Gastroesophageal sphincter (tissue), 4 donors: ENCODE data around the gene CTSZ. TPM values are rescaled to one million over a fixed set of nuclear protein-coding genes. Genes with fewer than 3 reads are reported as not detected.

Source experiments
- ATAC-seq: fragments of 150-250 bp; one replicate; pipeline ENCODE4 v1.9.1; 2016; ENCODE audit warnings: mild to moderate bottlenecking, moderate library complexity
- H3K27ac ChIP-seq, 4 donors: fragments of 200-600 bp; sonication (generic) in 3 of 4; 1 replicate in 3 of 4; 2 replicates in 1 of 4; pipeline ENCODE4 v1.5.1; 2016 to 2019
- H3K27me3 ChIP-seq: fragments of 200-600 bp; sonication (generic); one replicate; pipeline ENCODE4 v1.5.1; 2019
- H3K36me3 ChIP-seq, 2 donors: fragments of 200-600 bp; sonication (generic); one replicate each; pipeline ENCODE4 v1.5.1; 2019; ENCODE audit warnings: control low read depth in 1 of 2
- H3K4me1 ChIP-seq, 3 donors: fragments of 200-600 bp; sonication (generic); 1 replicate in 2 of 3; 2 replicates in 1 of 3; pipeline ENCODE4 v1.5.1; 2016 to 2019; ENCODE audit warnings: control low read depth in 2 of 3
- H3K4me3 ChIP-seq, 2 donors: fragments of 200-600 bp; sonication (generic); one replicate each; pipeline ENCODE4 v1.5.1; 2019; ENCODE audit warnings: mild to moderate bottlenecking in 1 of 2, moderate library complexity in 1 of 2
- H3K9me3 ChIP-seq, 3 donors: fragments of 200-600 bp; sonication (generic); one replicate each; pipeline ENCODE4 v1.5.1; 2017 to 2019; ENCODE audit warnings: control low read depth in 2 of 3
- CTCF ChIP-seq, 4 experiments: fragments of 200-600 bp in 2 of 4; fragments of 450-650 bp in 2 of 4; sonication (generic) in 1 of 4; IDR thresholded peaks; one replicate each; pipeline ENCODE4 v1.5.1; 2017 to 2019; ENCODE audit warnings: antibody characterized with exemption in 4 of 4, mild to moderate bottlenecking in 2 of 4, moderate library complexity in 2 of 4
- EP300 ChIP-seq: sonication (generic); formaldehyde crosslinking; IDR thresholded peaks from one replicate; pipeline ENCODE4 v1.6.1; 2017; ENCODE audit warnings: antibody characterized with exemption, mild to moderate bottlenecking
- POLR2A ChIP-seq, 2 donors: fragments of 450-650 bp; IDR thresholded peaks; one replicate each; pipeline ENCODE4 v1.6.1; 2017; ENCODE audit warnings: antibody characterized with exemption in 2 of 2, mild to moderate bottlenecking in 2 of 2, moderate library complexity in 1 of 2
- POLR2AphosphoS5 ChIP-seq: sonication (generic); formaldehyde crosslinking; IDR thresholded peaks from one replicate; pipeline ENCODE4 v1.6.1; 2017; ENCODE audit warnings: antibody characterized with exemption
- WGBS, 2 donors: methylation state at CpG; one replicate each; pipeline ENCODE4 v1.1.5; 2018; ENCODE audit warnings: low coverage in 1 of 2; 5-methylcytosine and 5-hydroxymethylcytosine counted together
- total RNA-seq, 4 donors: library from RNA; depleted of rRNA; stranded (reverse); fragments of >200 nt; gene quantifications; one replicate each; pipeline ENCODE4 v1.1.0, GENCODE V29; 2016

CTSZ gene
- total RNA-seq, 4 donors from 2014 or later: 167 to 222 (median 176) TPM

DNA sequence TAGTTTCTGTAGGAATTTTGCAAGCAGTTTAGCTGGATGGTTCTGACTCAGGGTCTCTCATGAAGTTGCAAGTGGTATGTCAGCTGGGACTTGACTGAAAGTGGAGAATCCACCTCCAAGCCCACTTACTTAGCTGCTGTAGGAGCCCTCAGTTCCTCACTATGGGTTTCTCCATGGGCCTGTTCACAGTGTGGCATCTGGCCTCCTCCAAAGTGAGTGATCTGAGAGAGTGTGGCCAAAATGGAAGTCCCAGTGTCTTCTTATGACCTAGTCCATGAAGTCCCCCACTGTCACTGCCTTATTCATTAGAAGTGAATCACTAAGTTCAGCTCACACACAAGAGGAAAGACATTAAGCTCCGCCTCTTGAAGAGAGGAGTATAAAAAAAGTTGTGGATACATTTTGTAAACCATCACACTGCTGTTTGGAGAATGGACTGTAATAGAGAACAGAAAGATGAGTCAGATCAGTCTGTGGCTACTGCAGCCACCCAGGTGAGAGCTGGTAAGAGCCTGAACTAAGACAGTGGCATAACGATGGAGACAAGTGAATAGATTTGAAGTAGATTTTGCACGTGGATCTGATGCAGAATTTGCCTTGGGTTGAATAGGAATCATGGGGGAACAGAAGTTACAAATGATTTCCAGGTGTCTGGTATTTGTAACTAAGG lies 30.9 kb downstream of the CTSZ start:
- Histone ChIP-seq H3K36me3 (no peaks in the 10 kb centered on the region), H3K4me3 (no peak overlapping the region), H3K27ac (no peak overlapping the region), H3K9me3 (peaks cover 0 to 25% (median 0%) of the 10 kb centered on the region in 3 donors), H3K27me3 (no peaks in the 10 kb centered on the region), H3K4me1 (peaks cover 0 to 5% (median 0%) of the 10 kb centered on the region in 3 donors)
- no peak for TF ChIP-seq POLR2AphosphoS5
- no peak for TF ChIP-seq EP300
- no peak for TF ChIP-seq CTCF (IDR thresholded peaks at IDR 0.05)
- no peak for TF ChIP-seq POLR2A (IDR thresholded peaks at IDR 0.05)
- 75 to 85% methylated on average over 2 to 3 of the region's 3 CpGs for WGBS, 2 donors
- ATAC-seq: no peak

- no peak for TF ChIP-seq POLR2A (IDR thresholded peaks at IDR 0.05)
- no peak for TF ChIP-seq EP300
- no peak for TF ChIP-seq CTCF (IDR thresholded peaks at IDR 0.05)
- no peak for TF ChIP-seq POLR2AphosphoS5
- WGBS, 2 donors: 100% methylated on average over 1 of the region's 1 CpG
- H3K27ac ChIP-seq: no peak overlapping the region
Measured at GRCh38 chr20:58975353-58975752, 31.7 kb downstream of the CTSZ start.

GRCh38 chr20:58973866-58974265 lies 33.2 kb downstream of the CTSZ start:
- no peaks in the 10 kb centered on the region for H3K4me1 ChIP-seq
- H3K9me3 ChIP-seq: peaks cover 0 to 31% (median 0%) of the 10 kb centered on the region in 3 donors
- no peaks in the 10 kb centered on the region for H3K27me3 ChIP-seq
- H3K36me3 ChIP-seq: no peaks in the 10 kb centered on the region
- no peak for TF ChIP-seq POLR2AphosphoS5
- no peak for TF ChIP-seq POLR2A (IDR thresholded peaks at IDR 0.05)
- no peak for TF ChIP-seq EP300
- TF ChIP-seq CTCF (IDR thresholded peaks at IDR 0.05): no peak
- H3K27ac ChIP-seq: no peak overlapping the region
- no peak for ATAC-seq
- H3K4me3 ChIP-seq: no peak overlapping the region
- WGBS, 2 donors: 75 to 90% methylated on average over 2 to 3 of the region's 3 CpGs

More at GRCh38 chr20:58975353-58975752, 31.7 kb downstream of the CTSZ start:
- H3K4me3 ChIP-seq: no peak overlapping the region
- H3K27me3 ChIP-seq: no peaks in the 10 kb centered on the region
- no peak for ATAC-seq
- H3K36me3 ChIP-seq: no peaks in the 10 kb centered on the region
- peaks cover 0 to under 1% (median 0%) of the 10 kb centered on the region in 3 donors for H3K4me1 ChIP-seq
- H3K9me3 ChIP-seq: peaks cover 0 to 25% (median 0%) of the 10 kb centered on the region in 3 donors

DNA sequence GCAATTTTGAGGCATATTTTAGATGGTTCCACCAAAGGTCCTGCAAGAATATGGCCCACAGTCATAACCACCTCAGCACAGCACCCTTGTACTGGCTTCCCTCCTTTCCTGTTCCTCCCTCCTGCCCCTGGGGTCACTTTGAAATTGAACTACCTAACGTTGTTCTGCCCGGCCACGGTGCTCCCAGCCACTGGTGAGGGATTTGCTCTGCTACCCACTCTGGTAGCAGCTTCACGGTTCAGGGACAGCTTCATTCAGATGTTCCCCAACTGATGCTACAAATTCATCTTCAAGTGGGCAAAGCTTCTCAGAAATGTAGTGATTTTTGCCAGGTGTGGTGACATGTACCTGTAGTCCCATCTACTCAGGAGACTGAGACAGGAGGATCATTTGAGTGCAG lies 33.9 kb downstream of the CTSZ start:
- no peak for ATAC-seq
- Histone ChIP-seq H3K4me3 (no peak overlapping the region), H3K27me3 (no peaks in the 10 kb centered on the region), H3K9me3 (peaks cover 0 to 31% (median 0%) of the 10 kb centered on the region in 3 donors), H3K4me1 (no peaks in the 10 kb centered on the region), H3K36me3 (no peaks in the 10 kb centered on the region), H3K27ac (no peak overlapping the region)
- no peak for TF ChIP-seq POLR2AphosphoS5
- no peak for TF ChIP-seq CTCF (IDR thresholded peaks at IDR 0.05)
- no peak for TF ChIP-seq EP300
- no peak for TF ChIP-seq POLR2A (IDR thresholded peaks at IDR 0.05)
- 67 to 89% methylated on average over 1 to 3 of the region's 4 CpGs for WGBS, 2 donors

GRCh38 chr20:58971429-58971828 lies 35.6 kb downstream of the CTSZ start:
- Histone ChIP-seq H3K27me3 (no peaks in the 10 kb centered on the region), H3K9me3 (peaks cover 0 to 28% (median 0%) of the 10 kb centered on the region in 3 donors), H3K27ac (no peak overlapping the region), H3K36me3 (no peaks in the 10 kb centered on the region), H3K4me1 (no peaks in the 10 kb centered on the region), H3K4me3 (no peak overlapping the region)
- no peak for TF ChIP-seq POLR2A (IDR thresholded peaks at IDR 0.05)
- TF ChIP-seq EP300: no peak
- TF ChIP-seq POLR2AphosphoS5: no peak
- TF ChIP-seq CTCF (IDR thresholded peaks at IDR 0.05): no peak
- 64 to 85% methylated on average over 2 to 6 of the region's 6 CpGs for WGBS, 2 donors
- no peak for ATAC-seq
